Measurements from ENCODE around the gene CFAP221.

CFAP221 gene

GRCh38 chr2:119536707-119537106 lies 7.5 kb upstream of the CFAP221 start:
- no peak for DNase-seq (ENCODE audit: low spot score)

- DNase-seq (ENCODE audit: low spot score): no peak
These were observed 6.5 kb upstream of the CFAP221 start for GRCh38 chr2:119537792-119538191.

- no peak for DNase-seq (ENCODE audit: low spot score)
These were observed 2.8 kb upstream of the CFAP221 start for GRCh38 chr2:119541476-119541875.

GRCh38 chr2:119544939-119545475 lies 758 bp downstream of the CFAP221 start:
- DNase-seq (ENCODE audit: low spot score): no peak

GRCh38 chr2:119545754-119546446 lies 1.7 kb downstream of the CFAP221 start:
- no peak for DNase-seq (ENCODE audit: low spot score)

GRCh38 chr2:119546447-119546767 lies 2.2 kb downstream of the CFAP221 start:
- no peak for DNase-seq (ENCODE audit: low spot score)

GRCh38 chr2:119548516-119549120 lies 4.4 kb downstream of the CFAP221 start:
- DNase-seq (ENCODE audit: low spot score): no peak

GRCh38 chr2:119549241-119549640 lies 5.0 kb downstream of the CFAP221 start:
- no peak for DNase-seq (ENCODE audit: low spot score)

GRCh38 chr2:119550346-119550745 lies 6.1 kb downstream of the CFAP221 start:
- no peak for DNase-seq (ENCODE audit: low spot score)

GRCh38 chr2:119550856-119551255 lies 6.6 kb downstream of the CFAP221 start:
- DNase-seq (ENCODE audit: low spot score): no peak

GRCh38 chr2:119552902-119553301 lies 8.7 kb downstream of the CFAP221 start:
- DNase-seq (ENCODE audit: low spot score): no peak

- DNase-seq (ENCODE audit: low spot score): no peak
These were observed 9.6 kb downstream of the CFAP221 start for GRCh38 chr2:119553687-119554344.

GRCh38 chr2:119565481-119565880 lies 21.2 kb downstream of the CFAP221 start:
- no peak for DNase-seq (ENCODE audit: low spot score)

- DNase-seq (ENCODE audit: low spot score): no peak
These were observed 23.0 kb downstream of the CFAP221 start for GRCh38 chr2:119567292-119567691.

GRCh38 chr2:119574108-119574815 lies 30.0 kb downstream of the CFAP221 start:
- no peak for DNase-seq (ENCODE audit: low spot score)

GRCh38 chr2:119574864-119575263 lies 30.6 kb downstream of the CFAP221 start:
- DNase-seq (ENCODE audit: low spot score): no peak

- DNase-seq (ENCODE audit: low spot score): no peak
These were observed 31.2 kb downstream of the CFAP221 start for GRCh38 chr2:119575439-119575838.

- DNase-seq (ENCODE audit: low spot score): no peak
These were observed 35.4 kb downstream of the CFAP221 start for GRCh38 chr2:119579424-119580295.

GRCh38 chr2:119580550-119581072 lies 36.4 kb downstream of the CFAP221 start:
- DNase-seq (ENCODE audit: low spot score): no peak

- DNase-seq (ENCODE audit: low spot score): no peak
These were observed 39.0 kb downstream of the CFAP221 start for GRCh38 chr2:119583291-119583690.

- DNase-seq (ENCODE audit: low spot score): no peak
These were observed 40.2 kb downstream of the CFAP221 start for GRCh38 chr2:119584469-119584868.
